T-helper 1 cell (primary cell): Measurements from ENCODE around the gene SMG1.
"Not testable (repeated sequence)": the region's sequence is repeated elsewhere in the genome, so short reads cannot be mapped to it uniquely, and the experiment has no call there.

Experiments used
- DNase-seq, 5 donors: peaks; one replicate each; pipeline ENCODE4 v3.0.0-alpha.2; 2012 to 2020
- total RNA-seq, 4 donors: gene quantifications; one replicate each; lab custom pipeline; 2026; lab: John Stamatoyannopoulos, UW

SMG1 gene
- 278 to 435 (median 404) reads per million in 4 donors for total RNA-seq

- peak; percentile 84 to 96 (median 87) for DNase-seq
Measured at GRCh38 chr16:18925986-18926865, at the start of gene SMG1. SMG1 (minus strand) TSS chr16:18926408; CDS start chr16:18926041, 367 bp downstream.

DNA sequence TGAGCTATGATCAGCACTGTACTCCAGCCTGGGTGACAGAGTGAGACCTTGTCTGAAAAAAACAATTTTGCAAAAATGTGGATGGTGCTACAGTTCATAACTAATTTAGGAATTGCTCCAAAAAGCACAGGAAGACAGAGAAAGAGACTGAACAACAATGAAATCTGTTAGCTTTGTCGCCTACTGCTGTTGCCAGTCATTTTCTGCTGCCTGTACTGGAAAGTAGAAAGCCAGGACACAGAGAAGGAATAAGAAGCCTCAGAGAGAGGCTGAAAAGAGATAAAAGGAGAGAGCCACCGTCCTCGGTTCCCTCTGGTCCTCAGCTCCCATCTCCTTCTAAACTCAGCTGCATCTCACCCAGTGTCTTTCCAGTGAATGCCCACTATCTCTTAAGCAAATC is 48.9 kb upstream of the SMG1 start:
- no peak for DNase-seq

- DNase-seq, result no peak
Measured at GRCh38 chr16:18969855-18970240, 43.6 kb upstream of the SMG1 start.

GRCh38 chr16:18969050-18969854 is 43.0 kb upstream of the SMG1 start:
- peak; percentile 41 to 71 (median 59) for DNase-seq

DNA sequence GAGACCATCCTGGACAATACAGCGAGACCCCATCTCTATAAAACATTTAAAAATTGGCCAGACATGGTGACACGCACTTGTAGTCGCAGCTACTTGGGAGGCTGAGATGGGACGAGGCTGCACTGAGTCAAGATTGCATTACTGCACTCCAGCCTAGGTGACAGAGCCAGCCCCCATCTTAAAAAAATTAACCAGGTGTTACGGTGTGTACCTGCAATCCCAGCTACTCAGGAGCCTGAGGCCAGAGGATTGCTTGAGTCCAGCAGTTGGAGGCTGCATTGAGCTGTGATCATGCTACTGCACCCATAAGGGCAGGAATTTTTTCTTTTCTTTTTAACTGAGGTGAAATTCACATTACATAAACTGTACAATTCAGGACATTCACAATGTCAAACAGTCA is 40.6 kb upstream of the SMG1 start:
- DNase-seq, result no peak

DNA sequence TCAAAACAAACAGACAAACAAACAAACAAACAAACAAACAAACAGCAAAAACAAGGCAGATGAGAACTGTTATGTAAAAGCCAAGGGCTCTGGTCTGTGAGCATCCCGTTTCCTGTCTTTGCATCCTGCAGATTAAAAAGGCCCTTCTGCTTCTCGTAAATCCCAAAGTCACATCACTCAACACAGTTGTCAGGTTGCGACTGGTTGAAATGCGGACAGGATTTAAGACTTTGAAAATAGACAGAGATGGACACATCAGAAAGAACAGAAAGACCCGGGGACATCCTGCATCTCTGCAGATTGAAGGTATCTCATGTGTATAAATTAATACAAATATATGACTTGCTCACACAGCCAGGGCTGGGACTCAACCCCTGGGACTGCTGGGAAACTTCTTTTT is 39.3 kb upstream of the SMG1 start:
- no peak for DNase-seq

DNA sequence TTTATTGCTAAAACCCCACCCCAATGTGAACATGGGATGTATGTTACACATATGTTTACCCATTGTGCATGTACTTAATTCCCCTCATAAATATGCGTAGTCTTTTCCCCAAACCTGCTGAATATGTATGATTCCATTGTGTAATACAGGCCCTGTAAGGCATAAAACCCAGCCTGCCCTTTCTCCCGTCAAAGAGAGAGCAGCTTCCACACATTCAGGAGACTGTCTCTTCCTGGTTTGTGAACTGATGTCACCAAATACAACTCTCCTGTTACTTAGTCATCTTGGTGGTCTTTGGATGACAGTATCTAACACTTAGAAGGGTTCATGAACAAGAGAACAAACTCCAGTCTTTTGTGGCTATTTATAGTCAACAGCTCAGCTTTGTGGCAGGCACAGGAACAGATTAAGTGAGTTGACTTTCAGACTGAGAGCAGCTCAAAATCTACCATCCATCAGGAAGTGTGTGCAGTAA is 32.9 kb upstream of the SMG1 start:
- no peak for DNase-seq

- DNase-seq, result no peak
Measured at GRCh38 chr16:18958621-18959029, 32.4 kb upstream of the SMG1 start.

DNA sequence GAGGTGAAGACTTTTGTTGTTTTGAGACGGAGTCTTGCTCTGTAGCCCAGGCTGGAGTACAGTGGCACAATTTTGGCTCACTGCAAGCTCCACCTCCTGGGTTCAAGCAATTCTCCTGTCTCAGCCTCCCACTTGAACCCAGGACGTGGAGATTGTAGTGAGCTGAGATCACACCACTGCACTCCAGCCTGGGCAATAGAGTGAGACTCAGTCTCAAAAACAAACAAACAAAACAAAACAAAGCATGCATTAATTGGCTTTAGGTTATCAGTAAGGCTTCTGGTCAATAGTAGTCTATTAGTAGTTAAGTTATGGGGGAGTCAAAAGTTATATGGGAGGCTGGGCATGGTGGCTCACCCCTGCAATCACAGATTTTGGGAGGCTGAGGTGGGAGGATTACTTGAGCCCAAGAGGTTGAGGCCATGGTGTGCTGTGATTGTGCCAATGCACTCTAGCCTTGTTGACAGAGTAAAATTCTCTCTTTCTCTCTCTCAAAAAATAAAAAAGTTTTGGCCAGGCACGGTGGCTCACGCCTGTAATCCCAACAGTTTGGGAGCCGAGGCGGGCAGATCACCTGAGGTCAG is 30.5 kb upstream of the SMG1 start:
- not testable (repeated sequence) for DNase-seq

DNA sequence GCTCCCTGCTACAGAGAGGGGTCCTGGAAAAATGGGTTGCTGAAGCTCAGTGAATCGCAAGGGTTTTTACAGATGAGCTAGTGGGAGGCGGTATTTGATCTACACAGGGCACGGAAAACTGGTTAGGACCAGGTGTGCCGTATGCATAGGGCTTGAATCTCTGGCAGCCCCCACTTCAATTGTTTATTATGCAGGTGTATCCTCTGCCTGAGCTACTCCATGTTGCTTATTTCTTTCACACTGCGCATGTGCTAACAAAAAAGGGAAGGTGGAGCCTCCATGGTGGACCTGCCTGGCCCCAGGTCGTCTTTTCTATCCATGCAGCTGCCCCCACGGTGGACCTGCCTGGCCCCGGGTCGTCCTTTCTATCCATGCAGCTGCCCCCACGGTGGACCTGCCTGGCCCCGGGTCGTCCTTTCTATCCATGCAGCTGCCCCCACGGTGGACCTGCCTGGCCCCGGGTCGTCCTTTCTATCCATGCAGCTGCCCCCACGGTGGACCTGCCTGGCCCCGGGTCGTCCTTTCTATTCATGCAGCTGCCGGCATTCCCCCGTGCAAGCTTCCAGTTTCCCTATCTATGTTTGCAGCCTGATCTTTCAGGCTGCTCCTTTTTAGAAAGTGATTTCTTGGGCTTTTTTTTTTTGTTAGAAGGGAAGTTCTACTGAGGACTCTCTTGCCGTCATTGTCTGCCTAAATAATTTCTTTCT is 29.8 kb upstream of the SMG1 start:
- peak in 3 of 5 donors; percentile 2 to 47 (median 9) for DNase-seq

- no peak for DNase-seq
Measured at GRCh38 chr16:18953547-18953946, 27.3 kb upstream of the SMG1 start.

DNA sequence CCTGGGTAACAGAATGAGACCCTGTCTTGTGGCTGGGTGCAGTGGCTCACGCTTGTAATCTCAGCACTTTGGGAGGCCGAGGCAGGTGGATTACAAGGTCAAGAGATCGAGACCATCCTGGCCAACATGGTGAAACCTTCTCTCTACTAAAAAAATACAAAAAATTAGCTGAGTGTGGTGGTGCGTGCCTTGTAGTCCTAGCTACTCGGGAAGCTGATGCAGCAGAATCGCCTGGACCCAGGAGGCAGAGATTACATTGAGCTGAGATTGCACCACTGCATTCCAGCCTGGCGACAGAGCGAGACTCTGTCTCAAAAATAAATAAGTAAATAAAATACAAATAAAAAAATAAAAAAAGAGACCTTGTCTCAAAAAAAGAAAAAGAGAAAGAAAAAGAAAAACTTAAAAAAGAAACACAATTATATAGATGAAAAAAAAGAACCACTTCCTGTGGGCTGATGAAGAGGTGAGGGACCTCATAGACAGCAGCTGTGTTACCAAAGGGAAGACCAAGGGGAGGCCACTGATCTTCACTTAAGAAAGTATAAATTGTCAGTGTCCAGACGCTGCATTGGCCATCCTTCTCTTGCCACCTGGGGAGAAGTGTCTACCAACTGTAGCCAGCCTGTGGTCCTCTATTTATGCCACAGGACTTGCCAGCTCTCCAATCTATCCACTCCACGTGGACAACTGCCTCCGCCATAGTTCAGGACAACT is 24.4 kb upstream of the SMG1 start:
- DNase-seq, result no peak

- DNase-seq, result no peak
Measured at GRCh38 chr16:18948372-18949020, 22.3 kb upstream of the SMG1 start.

DNA sequence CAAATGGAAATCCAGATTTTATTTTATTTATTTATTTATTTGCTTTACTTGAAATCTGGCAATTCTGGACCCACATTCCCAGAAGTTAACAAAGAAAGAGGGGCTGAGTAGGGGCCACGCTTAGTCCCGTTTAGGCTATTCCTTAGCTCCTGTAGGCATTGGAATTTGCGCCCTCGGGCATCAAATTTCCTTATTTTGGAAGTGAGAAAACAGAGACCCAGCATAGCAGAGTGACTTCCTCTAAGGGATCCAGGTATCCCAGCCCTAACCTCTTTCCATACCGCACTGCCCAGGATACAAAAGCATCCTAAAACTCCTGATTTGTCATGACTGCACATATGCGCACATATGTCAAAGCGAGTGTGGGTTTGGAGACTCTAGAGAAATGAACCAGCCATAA is 19.0 kb upstream of the SMG1 start:
- DNase-seq, result no peak

GRCh38 chr16:18943414-18943813 is 17.2 kb upstream of the SMG1 start:
- DNase-seq, result no peak

DNA sequence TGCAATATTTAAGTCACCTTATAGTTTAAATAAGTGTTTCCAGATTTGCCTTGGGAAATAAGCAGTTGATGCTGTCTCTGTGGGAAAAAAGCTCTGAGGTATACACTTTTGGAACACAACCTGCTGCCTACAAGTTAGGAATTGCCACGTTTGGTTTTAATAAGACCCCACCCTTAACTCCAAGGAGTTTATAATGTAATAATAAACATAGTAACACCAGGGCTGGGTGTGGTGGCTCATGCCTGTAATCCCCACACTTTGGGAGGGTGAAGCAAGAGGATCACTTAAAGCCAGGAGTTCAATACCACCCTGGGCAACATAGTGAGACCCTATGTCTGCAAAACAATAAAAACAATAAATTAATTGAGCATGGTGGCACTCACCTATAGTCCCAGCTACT is 15.9 kb upstream of the SMG1 start:
- DNase-seq, result no peak

DNA sequence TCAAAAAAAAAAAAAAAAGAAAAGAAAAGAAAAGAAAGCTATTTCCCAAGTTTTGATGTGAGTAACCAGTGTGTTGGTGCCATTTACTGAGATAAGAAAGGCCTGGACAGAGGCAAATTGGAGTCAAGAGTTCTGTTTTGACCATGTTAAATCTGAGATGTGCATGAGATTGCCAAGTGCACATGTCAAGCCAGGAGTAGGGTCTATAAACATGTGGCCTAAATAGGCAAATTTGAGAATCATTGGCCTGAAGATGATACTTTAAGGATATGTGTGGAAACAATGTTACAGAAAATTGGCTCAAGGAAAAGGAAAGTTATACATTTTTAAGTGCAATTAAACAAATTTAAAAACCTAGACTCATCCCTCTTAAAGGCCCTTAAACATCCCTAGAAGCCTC is 15.3 kb upstream of the SMG1 start:
- no peak for DNase-seq

GRCh38 chr16:18938986-18939385 is 12.8 kb upstream of the SMG1 start:
- no peak for DNase-seq

GRCh38 chr16:18937390-18937789 is 11.2 kb upstream of the SMG1 start:
- no peak for DNase-seq

DNA sequence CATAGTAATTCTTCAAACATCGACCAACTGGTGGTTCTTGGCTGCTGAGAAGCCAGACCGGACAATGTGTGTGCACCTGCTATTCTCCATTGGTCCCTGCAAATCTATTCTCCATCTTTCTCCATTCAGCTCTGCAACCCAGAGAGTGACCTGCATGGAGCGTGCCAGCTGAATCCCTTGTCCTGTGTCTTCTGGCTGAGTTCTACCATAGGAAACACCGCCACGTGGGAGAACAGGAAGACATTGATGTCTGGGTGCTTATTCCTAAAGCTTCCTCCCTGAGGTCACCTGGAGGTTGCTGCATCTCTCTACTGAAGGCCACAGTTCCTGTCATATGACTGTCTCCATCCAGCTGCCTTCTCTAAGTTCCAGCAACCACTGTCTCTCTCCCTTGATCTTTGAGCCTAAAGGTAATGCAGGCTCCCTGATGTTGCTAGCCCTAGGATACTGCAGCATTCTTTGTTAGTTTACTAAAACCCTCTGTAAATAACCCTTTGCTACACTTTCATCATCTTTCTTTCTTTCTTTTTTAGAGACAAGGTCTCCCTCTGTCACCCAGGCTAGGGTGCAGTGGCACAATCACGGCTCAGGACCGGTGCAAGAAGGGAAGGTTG is 10.6 kb upstream of the SMG1 start:
- DNase-seq, result no peak

DNA sequence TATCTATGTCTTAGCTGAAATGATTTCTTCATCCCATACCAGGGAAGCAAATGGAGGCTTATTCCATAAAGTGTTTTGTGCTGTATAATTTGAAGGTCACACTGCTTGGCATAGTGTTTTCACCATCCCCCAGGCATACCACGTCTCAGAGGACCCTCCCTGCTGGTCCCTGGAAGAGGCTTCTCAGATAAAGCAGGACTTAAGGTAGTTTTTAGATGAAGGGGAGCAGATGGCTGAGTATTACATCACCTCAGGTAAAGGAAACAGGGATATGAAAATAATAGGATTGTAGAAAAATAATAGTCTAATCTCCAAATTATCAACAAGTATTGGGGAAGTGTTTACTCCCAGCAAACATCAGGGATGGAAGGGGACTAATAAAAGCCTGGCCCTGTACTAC is 7.3 kb upstream of the SMG1 start:
- DNase-seq, result no peak
